Peyer's patch (tissue), 4 donors: ENCODE results near the gene SLC39A7.

ENCODE experiments used
- CTCF ChIP-seq, 6 experiments: fragments of 450-650 bp in 4 of 6; fragments of 200-600 bp in 2 of 6; sonication (generic) in 1 of 6; IDR thresholded peaks; one replicate each; pipeline ENCODE4 v1.5.1; 2017 to 2019; ENCODE audit warnings: antibody characterized with exemption in 6 of 6, mild to moderate bottlenecking in 3 of 6, moderate library complexity in 1 of 6
- POLR2A ChIP-seq, 2 donors: fragments of 450-650 bp; IDR thresholded peaks; one replicate each; pipeline ENCODE4 v1.5.1; 2017; ENCODE audit warnings: antibody characterized with exemption in 2 of 2, mild to moderate bottlenecking in 2 of 2, moderate library complexity in 2 of 2

DNA sequence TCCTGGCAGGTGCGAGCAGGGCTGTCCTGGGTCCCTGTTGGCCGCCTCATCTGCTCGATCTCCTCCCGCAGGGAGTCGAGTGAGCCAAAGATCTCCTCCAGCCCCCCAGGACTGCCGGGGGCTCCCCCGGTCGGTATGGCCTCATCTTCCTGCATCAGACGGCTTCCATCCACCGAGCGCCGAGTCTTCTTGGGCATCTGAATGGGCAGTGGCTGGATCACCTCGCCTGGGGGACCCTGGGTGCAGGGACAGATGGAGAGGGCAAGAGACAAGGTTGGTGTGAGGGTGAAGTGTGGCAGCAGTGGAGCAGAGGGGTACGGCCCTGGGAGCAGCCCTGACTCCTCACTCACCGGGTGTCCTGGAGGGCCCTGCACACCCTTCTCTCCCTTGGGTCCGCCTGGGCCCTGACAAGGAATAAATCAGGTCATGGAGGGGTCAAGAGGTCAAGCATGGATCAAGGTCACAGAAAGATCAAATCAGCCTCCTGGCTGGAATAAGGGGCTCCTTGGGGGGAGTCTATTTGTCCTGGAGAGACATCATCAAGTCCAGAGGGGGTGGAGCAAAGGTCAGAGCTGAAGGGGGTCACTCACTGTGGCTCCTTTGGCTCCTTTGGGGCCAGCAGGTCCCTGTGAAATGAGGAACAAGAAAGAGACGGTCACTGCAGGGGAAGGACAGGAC lies 34.9 kb upstream of the SLC39A7 start:
- TF ChIP-seq CTCF (IDR thresholded peaks at IDR 0.05) (no peak), POLR2A (IDR thresholded peaks at IDR 0.05) (no peak)
